Measurements from ENCODE around the gene EVL.

EVL gene

GRCh38 chr14:100034961-100035500, 30.2 kb upstream of the EVL start:
- no peak overlapping the region for H3K4me3 ChIP-seq (replicated peaks; ENCODE audit: insufficient read depth, low read length)
- no peaks in the 10 kb centered on the region for H3K27me3 ChIP-seq (ENCODE audit: insufficient read depth, poor library complexity, severe bottlenecking)
- no peak overlapping the region for H3K27ac ChIP-seq (replicated peaks)
- TF ChIP-seq SPI1 (IDR thresholded peaks at IDR 0.05; ENCODE audit: borderline replicate concordance, low read depth) (no peak), CTCF (IDR thresholded peaks at IDR 0.05; ENCODE audit: insufficient read depth, low read length) (no peak)
- no peak for DNase-seq (ENCODE audit: low read depth in 1 of 2, low spot score in 1 of 2)

GRCh38 chr14:100035700-100036099, 29.5 kb upstream of the EVL start:
- TF ChIP-seq REST (IDR thresholded peaks at IDR 0.05; ENCODE audit: insufficient replicate concordance, low read depth) (no peak), POLR2AphosphoS5 (IDR thresholded peaks at IDR 0.05; ENCODE audit: low read depth) (no peak), GABPA (IDR thresholded peaks at IDR 0.05; ENCODE audit: low read depth) (no peak), CTCF (IDR thresholded peaks at IDR 0.05; ENCODE audit: insufficient read depth, low read length) (no peak), SPI1 (IDR thresholded peaks at IDR 0.05; ENCODE audit: borderline replicate concordance, low read depth) (no peak)
- DNase-seq (ENCODE audit: low read depth in 1 of 2, low spot score in 1 of 2): no peak
- H3K4me3 ChIP-seq (replicated peaks; ENCODE audit: insufficient read depth, low read length): no peak overlapping the region
- no peak overlapping the region for H3K27ac ChIP-seq (replicated peaks)
- no peaks in the 10 kb centered on the region for H3K27me3 ChIP-seq (ENCODE audit: insufficient read depth, poor library complexity, severe bottlenecking)

GRCh38 chr14:100037353-100037752, 27.9 kb upstream of the EVL start:
- TF ChIP-seq GABPA (IDR thresholded peaks at IDR 0.05; ENCODE audit: low read depth) (no peak), SPI1 (IDR thresholded peaks at IDR 0.05; ENCODE audit: borderline replicate concordance, low read depth) (no peak), CTCF (IDR thresholded peaks at IDR 0.05; ENCODE audit: insufficient read depth, low read length) (no peak), REST (IDR thresholded peaks at IDR 0.05; ENCODE audit: insufficient replicate concordance, low read depth) (no peak), POLR2AphosphoS5 (IDR thresholded peaks at IDR 0.05; ENCODE audit: low read depth) (no peak)
- no peak overlapping the region for H3K4me3 ChIP-seq (replicated peaks; ENCODE audit: insufficient read depth, low read length)
- no peaks in the 10 kb centered on the region for H3K27me3 ChIP-seq (ENCODE audit: insufficient read depth, poor library complexity, severe bottlenecking)
- H3K27ac ChIP-seq (replicated peaks): no peak overlapping the region
- DNase-seq (ENCODE audit: low read depth in 1 of 2, low spot score in 1 of 2): no peak

- Histone ChIP-seq H3K27ac (replicated peaks) (no peak overlapping the region), H3K4me3 (replicated peaks; ENCODE audit: insufficient read depth, low read length) (no peak overlapping the region), H3K27me3 (ENCODE audit: insufficient read depth, poor library complexity, severe bottlenecking) (no peaks in the 10 kb centered on the region)
- TF ChIP-seq POLR2AphosphoS5 (IDR thresholded peaks at IDR 0.05; ENCODE audit: low read depth): no peak
- no peak for TF ChIP-seq REST (IDR thresholded peaks at IDR 0.05; ENCODE audit: insufficient replicate concordance, low read depth)
- no peak for TF ChIP-seq SPI1 (IDR thresholded peaks at IDR 0.05; ENCODE audit: borderline replicate concordance, low read depth)
- no peak for TF ChIP-seq GABPA (IDR thresholded peaks at IDR 0.05; ENCODE audit: low read depth)
- TF ChIP-seq CTCF (IDR thresholded peaks at IDR 0.05; ENCODE audit: insufficient read depth, low read length): no peak
- DNase-seq (ENCODE audit: low read depth in 1 of 2, low spot score in 1 of 2): no peak
Measured at GRCh38 chr14:100038065-100038464, 27.2 kb upstream of the EVL start.

Measured in HL-60 (cell line).